Measurements from ENCODE around the gene RNF157. TPM values are rescaled to one million over a fixed set of nuclear protein-coding genes. Genes with fewer than 3 reads are reported as not detected.
"Not testable (repeated sequence)": the region's sequence is repeated elsewhere in the genome, so short reads cannot be mapped to it uniquely, and the experiment has no call there.

The RNF157 gene
- polyA plus RNA-seq, 1 experiment = 0.50 TPM

DNA sequence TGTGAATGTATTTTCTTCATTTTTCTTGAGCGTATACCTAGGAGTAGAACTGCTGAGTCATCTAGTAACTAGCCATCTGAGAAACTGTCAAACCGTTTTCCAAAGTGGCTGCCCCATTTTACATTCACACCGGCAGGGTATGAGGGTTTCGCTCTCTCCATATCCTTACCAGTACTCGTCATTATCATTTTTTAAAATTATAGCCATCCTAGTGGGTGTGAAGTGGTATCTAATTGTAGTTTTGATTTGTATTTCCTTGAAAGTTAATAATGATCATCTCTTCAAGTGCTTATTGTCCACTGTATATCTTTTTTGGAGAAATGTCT is 6.0 kb downstream of the RNF157 start:
- POLR2A ChIA-PET = no interaction called here
- Histone ChIP-seq H3K4me3 (ENCODE audit: low read depth, low read length) (no peak overlapping the region), H3K36me3 (ENCODE audit: control insufficient read depth, insufficient read depth, low read length) (no peaks in the 10 kb centered on the region), H3K27me3 (ENCODE audit: control insufficient read depth, insufficient read depth, low read length) (peaks cover 11% of the 10 kb centered on the region)
- TF ChIP-seq, protein P1, sequence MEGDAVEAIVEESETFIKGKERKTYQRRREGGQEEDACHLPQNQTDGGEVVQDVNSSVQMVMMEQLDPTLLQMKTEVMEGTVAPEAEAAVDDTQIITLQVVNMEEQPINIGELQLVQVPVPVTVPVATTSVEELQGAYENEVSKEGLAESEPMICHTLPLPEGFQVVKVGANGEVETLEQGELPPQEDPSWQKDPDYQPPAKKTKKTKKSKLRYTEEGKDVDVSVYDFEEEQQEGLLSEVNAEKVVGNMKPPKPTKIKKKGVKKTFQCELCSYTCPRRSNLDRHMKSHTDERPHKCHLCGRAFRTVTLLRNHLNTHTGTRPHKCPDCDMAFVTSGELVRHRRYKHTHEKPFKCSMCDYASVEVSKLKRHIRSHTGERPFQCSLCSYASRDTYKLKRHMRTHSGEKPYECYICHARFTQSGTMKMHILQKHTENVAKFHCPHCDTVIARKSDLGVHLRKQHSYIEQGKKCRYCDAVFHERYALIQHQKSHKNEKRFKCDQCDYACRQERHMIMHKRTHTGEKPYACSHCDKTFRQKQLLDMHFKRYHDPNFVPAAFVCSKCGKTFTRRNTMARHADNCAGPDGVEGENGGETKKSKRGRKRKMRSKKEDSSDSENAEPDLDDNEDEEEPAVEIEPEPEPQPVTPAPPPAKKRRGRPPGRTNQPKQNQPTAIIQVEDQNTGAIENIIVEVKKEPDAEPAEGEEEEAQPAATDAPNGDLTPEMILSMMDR (IDR thresholded peaks at IDR 0.05; ENCODE audit: insufficient read depth, low read depth, low read length) = no peak
- CTCF ChIA-PET = interaction anchor here (0.7 to 2.4 kb wide), 2 partner anchors 9 to 46 kb away, joined by 3 to 4 read pairs; no protein-coding TSS in a partner anchor
- DNase-seq (ENCODE audit: low read depth) = no peak

DNA sequence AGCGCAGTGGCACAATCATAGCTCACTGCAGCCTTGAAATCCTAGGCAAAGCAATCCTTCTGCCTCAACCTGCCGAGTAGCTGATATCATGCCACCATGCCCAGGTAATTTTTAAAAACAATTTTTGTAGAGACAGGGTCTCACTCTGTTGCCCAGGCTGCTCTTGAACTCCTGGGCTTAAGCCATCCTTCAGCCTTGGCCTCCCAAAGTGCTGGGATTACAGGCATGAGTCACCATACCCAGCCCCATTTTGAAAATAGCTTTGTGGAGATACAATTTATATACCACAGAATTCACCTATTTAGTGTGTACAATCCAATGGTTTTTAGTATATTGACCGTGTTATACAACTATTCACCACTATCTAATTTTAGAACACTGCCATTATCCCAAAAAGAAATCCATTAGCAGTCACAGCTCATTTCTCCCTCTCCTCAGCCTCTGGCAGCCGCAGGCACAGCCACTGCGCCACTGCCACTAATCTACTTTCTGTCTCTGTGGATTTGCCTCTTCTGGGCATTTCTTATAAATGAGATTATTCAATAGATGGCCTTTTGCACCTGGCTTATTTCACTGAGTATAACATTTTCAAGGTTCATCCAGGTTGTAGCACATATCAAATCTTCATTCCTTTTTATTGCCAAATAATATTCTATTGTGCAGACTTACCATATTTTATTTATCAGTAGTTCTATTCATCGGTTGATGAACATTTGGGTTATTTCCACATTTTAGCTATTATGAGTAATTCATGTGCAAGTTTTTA is 6.5 kb downstream of the RNF157 start:
- POLR2A ChIA-PET = no interaction called here
- TF ChIP-seq, protein P1 (IDR thresholded peaks at IDR 0.05; ENCODE audit: insufficient read depth, low read depth, low read length) = no peak
- CTCF ChIA-PET = interaction anchor here (0.7 to 2.4 kb wide), 2 partner anchors 9 to 46 kb away, joined by 3 to 4 read pairs; no protein-coding TSS in a partner anchor

GRCh38 chr17:76232342-76232741 is 8.0 kb downstream of the RNF157 start:
- no peak overlapping the region for H3K4me3 ChIP-seq (ENCODE audit: low read depth, low read length)
- peak; percentile 76 for DNase-seq (ENCODE audit: low read depth)
- POLR2A ChIA-PET = no interaction called here
- H3K27me3 ChIP-seq (ENCODE audit: control insufficient read depth, insufficient read depth, low read length) = peaks cover 4% of the 10 kb centered on the region; the same call in 1 of the 2 replicates
- CTCF ChIA-PET = interaction anchor here (1.4 to 2.4 kb wide), 2 partner anchors 11 to 14 kb away, joined by 3 to 4 read pairs; no protein-coding TSS in a partner anchor
- no peaks in the 10 kb centered on the region for H3K36me3 ChIP-seq (ENCODE audit: control insufficient read depth, insufficient read depth, low read length)
- TF ChIP-seq, protein P1 (IDR thresholded peaks at IDR 0.05; ENCODE audit: insufficient read depth, low read depth, low read length) = no peak

More for the DNA sequence above, 6.5 kb downstream of the RNF157 start:
- H3K4me3 ChIP-seq (ENCODE audit: low read depth, low read length) = no peak overlapping the region
- no peaks in the 10 kb centered on the region for H3K36me3 ChIP-seq (ENCODE audit: control insufficient read depth, insufficient read depth, low read length)
- DNase-seq (ENCODE audit: low read depth) = no peak
- peaks cover 11% of the 10 kb centered on the region for H3K27me3 ChIP-seq (ENCODE audit: control insufficient read depth, insufficient read depth, low read length)

GRCh38 chr17:76226749-76227148 is 13.5 kb downstream of the RNF157 start:
- POLR2A ChIA-PET; H3K36me3 ChIP-seq (ENCODE audit: control insufficient read depth, insufficient read depth, low read length); CTCF ChIA-PET; H3K4me3 ChIP-seq (ENCODE audit: low read depth, low read length); DNase-seq (ENCODE audit: low read depth); H3K27me3 ChIP-seq (ENCODE audit: control insufficient read depth, insufficient read depth, low read length): not testable (repeated sequence)

- H3K4me3 ChIP-seq (ENCODE audit: low read depth, low read length); H3K27me3 ChIP-seq (ENCODE audit: control insufficient read depth, insufficient read depth, low read length); H3K36me3 ChIP-seq (ENCODE audit: control insufficient read depth, insufficient read depth, low read length); DNase-seq (ENCODE audit: low read depth); POLR2A ChIA-PET: not testable (repeated sequence)
- CTCF ChIA-PET = interaction anchor here (0.7 kb wide), 1 partner anchor 12 kb away, joined by 3 read pairs; no protein-coding TSS in a partner anchor
Observed at GRCh38 chr17:76225373-76226086, 14.8 kb downstream of the RNF157 start.

GRCh38 chr17:76223802-76224201 is 16.5 kb downstream of the RNF157 start:
- ChIA-PET CTCF (no interaction called here), POLR2A (no interaction called here)
- no peak for DNase-seq (ENCODE audit: low read depth)
- TF ChIP-seq, protein P1 (IDR thresholded peaks at IDR 0.05; ENCODE audit: insufficient read depth, low read depth, low read length) = no peak
- Histone ChIP-seq H3K36me3 (ENCODE audit: control insufficient read depth, insufficient read depth, low read length) (no peaks in the 10 kb centered on the region), H3K4me3 (ENCODE audit: low read depth, low read length) (no peak overlapping the region), H3K27me3 (ENCODE audit: control insufficient read depth, insufficient read depth, low read length) (no peaks in the 10 kb centered on the region)
